ENCODE data around the gene NOS1. TPM values are rescaled to one million over a fixed set of nuclear protein-coding genes. Genes with fewer than 3 reads are reported as not detected.
A peak's percentile ranks its signal among the peaks of the same experiment; 100 is the strongest.

NOS1 gene
- total RNA-seq, 1 donor from 2014 or later, result 0.26 TPM

DNA sequence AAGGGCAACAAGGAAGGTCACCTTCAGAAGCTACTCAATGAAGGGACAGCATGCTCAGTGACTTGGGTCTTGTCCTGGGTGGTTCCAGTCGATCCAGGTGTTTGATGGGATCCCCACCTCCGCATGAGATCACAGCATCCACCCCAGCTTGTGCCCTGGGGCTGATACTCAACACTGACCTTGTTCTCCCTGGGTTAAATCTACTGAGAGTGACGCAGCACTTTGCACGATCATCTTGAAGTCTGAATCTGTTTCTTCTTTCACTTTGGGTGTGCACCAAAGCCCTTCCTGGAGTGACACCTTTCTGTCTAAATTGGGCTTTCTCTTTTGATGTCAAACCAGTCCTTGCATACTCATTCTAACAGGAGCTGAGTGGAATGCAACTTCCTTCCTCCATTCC lies 13.8 kb downstream of the NOS1 start:
- TF ChIP-seq, protein P1, sequence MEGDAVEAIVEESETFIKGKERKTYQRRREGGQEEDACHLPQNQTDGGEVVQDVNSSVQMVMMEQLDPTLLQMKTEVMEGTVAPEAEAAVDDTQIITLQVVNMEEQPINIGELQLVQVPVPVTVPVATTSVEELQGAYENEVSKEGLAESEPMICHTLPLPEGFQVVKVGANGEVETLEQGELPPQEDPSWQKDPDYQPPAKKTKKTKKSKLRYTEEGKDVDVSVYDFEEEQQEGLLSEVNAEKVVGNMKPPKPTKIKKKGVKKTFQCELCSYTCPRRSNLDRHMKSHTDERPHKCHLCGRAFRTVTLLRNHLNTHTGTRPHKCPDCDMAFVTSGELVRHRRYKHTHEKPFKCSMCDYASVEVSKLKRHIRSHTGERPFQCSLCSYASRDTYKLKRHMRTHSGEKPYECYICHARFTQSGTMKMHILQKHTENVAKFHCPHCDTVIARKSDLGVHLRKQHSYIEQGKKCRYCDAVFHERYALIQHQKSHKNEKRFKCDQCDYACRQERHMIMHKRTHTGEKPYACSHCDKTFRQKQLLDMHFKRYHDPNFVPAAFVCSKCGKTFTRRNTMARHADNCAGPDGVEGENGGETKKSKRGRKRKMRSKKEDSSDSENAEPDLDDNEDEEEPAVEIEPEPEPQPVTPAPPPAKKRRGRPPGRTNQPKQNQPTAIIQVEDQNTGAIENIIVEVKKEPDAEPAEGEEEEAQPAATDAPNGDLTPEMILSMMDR (IDR thresholded peaks at IDR 0.05; ENCODE audit: insufficient read depth, low read length, severe bottlenecking), result no peak
- Histone ChIP-seq H3K36me3 (ENCODE audit: control insufficient read depth, insufficient read depth, low read length) (no peaks in the 10 kb centered on the region), H3K4me3 (ENCODE audit: low read depth, low read length) (no peak overlapping the region), H3K27me3 (ENCODE audit: control insufficient read depth, insufficient read depth, low read length) (no peaks in the 10 kb centered on the region)
- FAIRE-seq (no peak), DNase-seq (ENCODE audit: low read depth) (peak; percentile 50)

DNA sequence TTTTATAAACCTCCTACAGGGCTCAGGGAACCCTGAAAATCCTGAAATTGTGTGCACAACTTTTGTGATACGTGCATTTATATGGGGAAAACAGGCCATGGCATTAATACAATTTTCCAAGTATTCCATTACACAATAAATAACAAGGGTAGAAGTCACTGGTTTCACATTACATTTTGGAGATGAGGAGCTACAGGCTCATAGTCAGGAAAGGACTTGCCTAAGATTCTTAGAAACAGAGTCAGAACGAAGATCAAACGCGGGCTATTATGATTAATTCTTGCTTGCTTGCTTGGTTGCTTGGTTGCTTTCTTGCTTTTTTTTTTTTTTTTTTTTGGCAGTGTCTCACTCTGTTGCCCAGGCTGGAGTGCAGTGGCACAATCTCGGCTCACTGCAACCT lies 16.7 kb downstream of the NOS1 start:
- FAIRE-seq (no peak), DNase-seq (ENCODE audit: low read depth) (peak; percentile 83)
- H3K27me3 ChIP-seq (ENCODE audit: control insufficient read depth, insufficient read depth, low read length), result no peaks in the 10 kb centered on the region
- TF ChIP-seq, protein P1 (IDR thresholded peaks at IDR 0.05; ENCODE audit: insufficient read depth, low read length, severe bottlenecking), result no peak
- no peak overlapping the region for H3K4me3 ChIP-seq (ENCODE audit: low read depth, low read length)
- H3K36me3 ChIP-seq (ENCODE audit: control insufficient read depth, insufficient read depth, low read length), result no peaks in the 10 kb centered on the region

DNA sequence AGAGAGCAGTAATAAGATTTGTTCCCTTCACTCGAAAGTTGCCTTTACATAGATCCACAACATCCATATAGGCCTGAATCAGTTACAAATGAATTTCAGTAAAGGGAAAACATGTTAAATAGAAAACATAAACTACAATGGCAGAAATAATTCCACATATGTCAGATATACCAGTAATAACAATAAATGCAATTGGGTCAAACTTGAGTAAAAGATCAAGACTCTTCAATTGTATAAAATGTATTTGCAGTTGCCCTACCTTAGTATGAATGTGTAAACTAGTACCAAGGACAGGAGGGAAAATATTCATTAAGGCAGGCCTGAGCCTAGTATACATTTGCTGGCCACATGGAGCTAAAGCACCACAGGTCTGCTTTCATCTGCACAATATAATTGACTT lies 17.6 kb downstream of the NOS1 start:
- DNase-seq (ENCODE audit: low read depth) (no peak), FAIRE-seq (no peak)
- Histone ChIP-seq H3K4me3 (ENCODE audit: low read depth, low read length) (no peak overlapping the region), H3K27me3 (ENCODE audit: control insufficient read depth, insufficient read depth, low read length) (no peaks in the 10 kb centered on the region), H3K36me3 (ENCODE audit: control insufficient read depth, insufficient read depth, low read length) (no peaks in the 10 kb centered on the region)
- TF ChIP-seq, protein P1 (IDR thresholded peaks at IDR 0.05; ENCODE audit: insufficient read depth, low read length, severe bottlenecking), result no peak

DNA sequence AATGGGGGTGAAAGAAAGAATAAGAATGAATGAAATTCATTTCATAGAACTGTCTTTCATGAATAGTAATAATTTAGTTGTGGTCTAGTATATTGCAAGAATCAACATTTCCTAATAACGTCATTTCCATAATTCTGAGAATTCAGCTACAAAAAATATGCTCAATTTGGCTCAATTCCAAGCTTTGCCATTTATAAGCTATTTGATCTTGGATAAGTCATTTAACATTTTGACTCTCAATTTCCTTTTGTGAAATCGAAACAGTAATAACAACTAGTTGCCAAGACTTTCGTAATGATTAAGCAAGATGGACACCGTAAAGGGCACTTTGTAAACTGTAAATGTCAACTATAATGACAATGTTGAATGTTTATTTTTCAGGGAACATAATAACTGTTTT lies 18.1 kb downstream of the NOS1 start:
- FAIRE-seq (no peak), DNase-seq (ENCODE audit: low read depth) (no peak)
- no peak overlapping the region for H3K4me3 ChIP-seq (ENCODE audit: low read depth, low read length)
- no peaks in the 10 kb centered on the region for H3K36me3 ChIP-seq (ENCODE audit: control insufficient read depth, insufficient read depth, low read length)
- TF ChIP-seq, protein P1 (IDR thresholded peaks at IDR 0.05; ENCODE audit: insufficient read depth, low read length, severe bottlenecking), result no peak
- H3K27me3 ChIP-seq (ENCODE audit: control insufficient read depth, insufficient read depth, low read length), result no peaks in the 10 kb centered on the region

DNA sequence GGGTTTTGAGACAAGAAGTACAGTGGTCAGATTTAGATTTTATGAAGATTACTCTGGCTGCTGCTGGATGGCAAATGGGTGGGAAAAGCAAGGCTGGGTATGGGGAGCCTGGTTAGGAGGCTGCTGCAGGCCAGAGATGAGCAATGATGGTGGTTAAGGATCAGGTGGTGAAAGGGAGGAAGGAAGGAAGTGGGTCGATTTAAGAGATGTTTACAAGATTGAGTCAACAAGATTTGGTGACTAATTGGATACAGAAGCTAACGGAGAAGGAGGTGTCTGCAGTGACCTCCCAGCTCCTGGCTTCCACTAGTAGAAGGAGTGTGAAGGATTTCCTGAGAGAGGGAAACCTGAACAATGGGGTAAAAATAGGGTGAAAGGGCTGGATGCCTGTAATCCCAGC lies 18.7 kb downstream of the NOS1 start:
- H3K36me3 ChIP-seq (ENCODE audit: control insufficient read depth, insufficient read depth, low read length), result no peaks in the 10 kb centered on the region
- DNase-seq (ENCODE audit: low read depth), result peak; percentile 80
- no peaks in the 10 kb centered on the region for H3K27me3 ChIP-seq (ENCODE audit: control insufficient read depth, insufficient read depth, low read length)
- no peak for FAIRE-seq
- no peak overlapping the region for H3K4me3 ChIP-seq (ENCODE audit: low read depth, low read length)
- TF ChIP-seq, protein P1 (IDR thresholded peaks at IDR 0.05; ENCODE audit: insufficient read depth, low read length, severe bottlenecking), result no peak

DNA sequence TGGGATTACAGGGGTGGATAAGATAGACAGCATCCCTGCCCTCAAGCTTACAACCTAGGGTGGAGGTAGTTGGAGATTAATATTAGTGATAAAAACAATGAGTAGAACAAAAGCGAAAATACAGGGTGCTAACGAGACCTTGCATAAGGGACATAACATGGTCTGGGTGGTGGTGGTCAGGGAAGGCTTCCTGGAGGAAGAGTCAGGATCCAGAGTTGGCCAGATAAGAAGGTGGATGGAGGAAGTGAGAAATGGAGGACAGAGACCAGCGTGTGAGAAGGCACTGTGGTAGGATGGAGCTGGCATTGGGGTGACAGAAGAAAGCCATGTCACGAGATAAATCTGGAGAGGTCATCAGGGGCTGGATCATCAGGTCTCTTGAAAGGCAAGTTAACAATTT lies 19.2 kb downstream of the NOS1 start:
- Histone ChIP-seq H3K36me3 (ENCODE audit: control insufficient read depth, insufficient read depth, low read length) (no peaks in the 10 kb centered on the region), H3K4me3 (ENCODE audit: low read depth, low read length) (no peak overlapping the region), H3K27me3 (ENCODE audit: control insufficient read depth, insufficient read depth, low read length) (no peaks in the 10 kb centered on the region)
- TF ChIP-seq, protein P1 (IDR thresholded peaks at IDR 0.05; ENCODE audit: insufficient read depth, low read length, severe bottlenecking), result no peak
- no peak for FAIRE-seq
- no peak for DNase-seq (ENCODE audit: low read depth)
